Bone marrow (tissue), 2 donors: Measurements from ENCODE around the gene SLC38A11.
"Not testable (repeated sequence)": the region's sequence is repeated elsewhere in the genome, so short reads cannot be mapped to it uniquely, and the experiment has no call there.

Source experiments
- DNase-seq, 2 donors: peaks; one replicate each; lab custom pipeline; 2025; lab: John Stamatoyannopoulos, UW

SLC38A11 gene, protein sequence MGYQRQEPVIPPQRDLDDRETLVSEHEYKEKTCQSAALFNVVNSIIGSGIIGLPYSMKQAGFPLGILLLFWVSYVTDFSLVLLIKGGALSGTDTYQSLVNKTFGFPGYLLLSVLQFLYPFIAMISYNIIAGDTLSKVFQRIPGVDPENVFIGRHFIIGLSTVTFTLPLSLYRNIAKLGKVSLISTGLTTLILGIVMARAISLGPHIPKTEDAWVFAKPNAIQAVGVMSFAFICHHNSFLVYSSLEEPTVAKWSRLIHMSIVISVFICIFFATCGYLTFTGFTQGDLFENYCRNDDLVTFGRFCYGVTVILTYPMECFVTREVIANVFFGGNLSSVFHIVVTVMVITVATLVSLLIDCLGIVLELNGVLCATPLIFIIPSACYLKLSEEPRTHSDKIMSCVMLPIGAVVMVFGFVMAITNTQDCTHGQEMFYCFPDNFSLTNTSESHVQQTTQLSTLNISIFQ

GRCh38 chr2:164954954-164955701 is at the start of gene SLC38A11:
Gene SLC38A11 (minus strand): TSS chr2:164955525. CDS start chr2:164955247, 278 bp downstream.
- DNase-seq: peak in 1 of 2 donors; percentile 12

DNA sequence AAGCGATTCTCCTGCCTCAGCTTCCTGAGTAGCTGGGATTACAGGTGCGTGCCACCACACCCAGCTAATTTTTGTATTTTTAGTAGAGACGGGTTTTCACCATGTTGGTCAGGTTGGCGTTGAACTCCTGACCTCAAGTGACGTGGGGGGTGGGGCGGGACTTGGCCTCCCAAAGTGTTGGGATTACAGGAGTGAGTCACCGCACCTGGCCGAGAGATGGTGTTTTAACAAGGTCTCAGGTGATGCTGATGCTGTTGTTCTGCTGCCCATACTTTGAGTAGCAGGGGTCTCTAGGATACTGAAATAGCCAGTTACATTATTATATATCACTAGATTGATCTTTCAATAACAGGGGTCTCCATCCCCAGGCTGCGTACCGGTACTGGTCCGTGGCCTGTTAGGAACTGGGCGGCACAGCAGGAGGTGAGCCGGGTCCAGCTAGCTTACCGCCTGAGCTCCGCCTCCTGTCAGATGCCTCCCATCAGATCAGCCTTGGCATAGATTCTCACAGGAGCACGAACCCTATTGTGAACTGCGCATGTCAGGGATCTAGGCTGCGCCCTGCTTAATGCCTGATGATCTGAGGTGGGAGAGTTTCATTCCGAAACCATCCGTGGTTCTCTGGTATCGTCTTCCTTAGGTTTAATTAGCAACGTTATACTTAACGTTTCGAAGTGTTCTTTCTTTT is 48.3 kb upstream of the SLC38A11 start:
- DNase-seq: no peak

DNA sequence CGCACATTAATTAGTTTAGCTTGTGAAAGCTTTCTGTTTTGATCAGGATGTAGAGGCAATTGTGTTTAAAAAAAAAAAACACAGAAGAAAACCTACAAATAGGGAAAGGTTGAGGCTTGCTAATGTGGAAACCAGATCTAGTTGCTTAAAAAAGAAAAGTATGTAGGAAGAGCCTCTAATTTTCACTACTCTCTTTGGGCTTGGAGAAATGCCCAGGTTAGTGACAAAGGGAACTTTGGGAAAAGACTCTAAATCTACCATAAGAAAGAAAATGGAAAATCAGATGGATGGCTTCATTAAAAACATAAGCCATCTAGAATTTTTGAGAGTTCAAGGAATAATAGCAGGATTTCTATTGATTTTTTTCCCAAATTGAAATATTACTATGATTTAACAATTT is 47.3 kb upstream of the SLC38A11 start:
- no peak for DNase-seq

- DNase-seq: not testable (repeated sequence)
Measured at GRCh38 chr2:164994664-164995299, 39.5 kb upstream of the SLC38A11 start.

DNA sequence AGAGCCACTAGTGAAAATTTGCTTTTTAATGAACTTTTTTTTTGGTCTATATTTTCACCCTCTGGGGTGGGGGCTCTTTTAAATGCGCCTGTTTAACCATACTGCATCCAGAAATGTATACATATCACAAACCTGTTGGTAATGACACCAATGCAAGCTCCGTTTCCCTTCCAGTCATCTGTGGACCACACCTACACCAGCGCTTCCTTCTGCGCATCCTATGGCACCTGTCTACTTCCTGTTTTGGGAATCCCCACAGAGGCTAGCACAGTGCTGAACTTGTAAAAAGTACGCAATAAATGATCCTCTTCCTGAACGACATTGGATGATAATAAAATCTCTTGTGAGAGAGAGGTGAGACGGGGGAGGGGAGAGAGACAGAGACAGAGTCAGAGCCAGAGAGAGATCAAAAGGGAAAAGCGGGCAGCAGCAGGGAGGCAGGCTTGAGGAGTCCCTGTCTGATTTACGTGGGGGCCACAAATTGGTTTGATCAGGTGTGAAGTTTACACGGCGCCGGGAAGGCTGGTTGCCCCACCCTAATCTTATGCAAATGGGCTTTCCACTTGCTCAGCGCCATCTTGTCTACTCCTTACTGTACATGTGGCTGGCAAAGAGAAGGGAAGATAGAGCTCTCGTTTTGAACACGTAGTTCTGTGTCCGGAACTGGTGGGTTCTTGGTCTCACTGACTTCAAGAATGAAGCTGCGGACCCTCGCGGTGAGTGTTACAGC is 38.1 kb upstream of the SLC38A11 start:
- DNase-seq: no peak

- peak in 1 of 2 donors; percentile 78 for DNase-seq
Measured at GRCh38 chr2:164992818-164993217, 37.5 kb upstream of the SLC38A11 start.

DNA sequence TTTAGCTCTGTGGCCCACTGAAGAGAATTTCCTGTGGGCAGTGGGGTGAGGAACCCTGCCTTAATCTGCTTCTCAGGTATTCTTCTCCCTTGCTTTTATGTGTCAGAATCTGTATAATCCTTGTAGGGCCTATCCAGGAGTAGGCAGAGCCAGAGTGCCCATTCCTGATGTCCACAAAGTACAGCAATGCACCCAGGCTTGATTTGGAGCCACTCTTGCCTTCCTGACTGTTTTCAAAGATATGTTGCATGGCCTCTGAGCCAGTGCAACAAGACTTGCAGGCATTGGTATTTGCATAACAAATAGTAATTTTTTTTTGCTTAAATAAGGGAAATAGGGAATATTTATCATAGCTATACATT is 36.7 kb upstream of the SLC38A11 start:
- DNase-seq: not testable (repeated sequence)

GRCh38 chr2:164991361-164992092 is 36.2 kb upstream of the SLC38A11 start:
- DNase-seq: peak in 1 of 2 donors; percentile 14

DNA sequence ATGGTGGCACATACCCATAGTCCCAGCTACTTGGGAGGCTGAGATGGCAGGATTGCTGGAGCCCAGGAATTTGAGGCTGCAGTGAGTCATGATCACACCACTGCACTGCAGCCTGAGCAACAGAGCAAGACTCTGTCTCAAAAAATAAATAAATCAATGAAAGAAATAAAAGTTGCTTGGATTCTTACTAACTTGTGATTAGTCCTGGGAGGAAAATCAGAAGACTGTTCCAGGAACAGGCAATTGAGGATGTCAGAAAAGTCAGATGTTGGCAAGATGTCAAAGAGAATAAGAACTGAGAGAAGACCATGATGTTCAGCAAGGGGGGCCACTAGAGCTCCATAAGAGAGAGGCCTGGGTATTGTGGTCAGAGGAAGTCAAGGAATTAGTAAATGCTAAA is 35.6 kb upstream of the SLC38A11 start:
- not testable (repeated sequence) for DNase-seq

DNA sequence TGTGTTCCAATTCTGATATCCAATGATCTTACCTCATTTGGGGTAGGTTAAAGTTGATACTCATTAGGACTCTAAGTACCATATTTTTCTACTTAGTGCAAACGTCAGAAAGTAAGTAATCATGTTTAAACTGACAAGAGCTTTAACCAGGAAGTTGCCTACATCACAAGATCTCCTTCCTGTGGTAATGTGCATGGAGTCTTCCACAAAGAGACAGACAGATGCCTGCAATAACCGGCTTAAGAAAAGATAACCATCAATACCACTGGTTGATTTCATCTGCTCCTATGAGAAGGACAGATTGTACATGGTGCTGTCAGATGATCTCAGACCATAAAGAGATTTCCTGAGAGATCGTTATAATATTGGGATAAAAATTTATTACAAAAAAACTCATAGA is 33.5 kb upstream of the SLC38A11 start:
- not testable (repeated sequence) for DNase-seq

GRCh38 chr2:164986027-164986426 is 30.7 kb upstream of the SLC38A11 start:
- not testable (repeated sequence) for DNase-seq

DNA sequence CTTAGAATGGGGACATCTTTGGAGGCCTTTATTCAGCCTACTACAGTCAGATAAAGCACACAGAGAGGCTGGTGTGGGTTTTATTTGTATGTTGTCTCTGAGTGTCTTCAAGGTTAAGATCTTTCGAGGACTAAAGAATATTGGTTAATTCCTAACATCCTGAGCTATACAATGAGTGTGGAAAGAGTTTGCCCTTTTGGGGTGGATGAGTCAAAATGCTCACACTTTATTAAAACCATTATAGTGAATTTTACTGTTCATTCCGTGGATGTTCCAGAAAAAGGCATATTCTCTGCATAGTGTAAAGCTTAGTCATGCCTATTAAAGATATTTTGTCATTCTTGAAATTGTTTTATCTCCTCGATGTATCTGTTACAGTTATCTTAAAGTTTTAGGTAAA is 29.1 kb upstream of the SLC38A11 start:
- DNase-seq: no peak

DNA sequence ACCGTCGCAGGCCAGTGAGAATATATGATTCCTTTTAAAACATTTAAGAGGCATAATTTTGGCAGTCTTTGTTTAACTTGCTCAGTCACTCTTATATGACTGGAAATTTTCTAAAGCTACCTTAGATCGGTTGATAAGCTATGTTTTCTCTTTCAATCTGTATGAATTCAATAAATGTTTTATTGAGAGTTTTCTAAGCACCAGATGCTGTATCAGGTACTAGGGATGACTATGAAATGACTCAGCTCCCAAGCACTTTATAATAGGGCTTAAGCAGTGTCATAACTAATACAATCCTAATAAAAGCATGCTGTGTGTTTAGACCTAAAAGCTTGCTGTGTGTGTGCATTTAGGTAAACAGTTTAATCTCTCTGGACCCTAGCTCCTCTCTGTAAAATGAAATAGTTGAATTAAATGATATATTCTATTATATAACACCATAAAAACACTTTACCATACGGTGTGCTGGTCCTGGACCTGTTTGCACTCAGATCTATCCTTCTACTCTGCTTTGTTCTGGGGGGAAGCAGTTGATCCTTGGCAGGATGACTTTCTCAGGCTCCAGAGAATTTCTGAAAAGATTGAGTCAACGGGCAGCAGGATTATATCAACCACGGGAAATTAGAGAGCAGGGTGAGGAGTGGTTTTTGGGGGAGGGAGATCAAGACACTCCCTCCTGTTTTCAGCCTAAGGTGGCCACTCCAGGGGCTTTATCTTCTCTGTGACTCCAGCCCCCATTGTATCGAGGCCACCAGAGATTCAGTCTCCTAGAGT is 26.1 kb upstream of the SLC38A11 start:
- no peak for DNase-seq

- not testable (repeated sequence) for DNase-seq
Measured at GRCh38 chr2:164980688-164981087, 25.4 kb upstream of the SLC38A11 start.

- no peak for DNase-seq
Measured at GRCh38 chr2:164979113-164979512, 23.8 kb upstream of the SLC38A11 start.

DNA sequence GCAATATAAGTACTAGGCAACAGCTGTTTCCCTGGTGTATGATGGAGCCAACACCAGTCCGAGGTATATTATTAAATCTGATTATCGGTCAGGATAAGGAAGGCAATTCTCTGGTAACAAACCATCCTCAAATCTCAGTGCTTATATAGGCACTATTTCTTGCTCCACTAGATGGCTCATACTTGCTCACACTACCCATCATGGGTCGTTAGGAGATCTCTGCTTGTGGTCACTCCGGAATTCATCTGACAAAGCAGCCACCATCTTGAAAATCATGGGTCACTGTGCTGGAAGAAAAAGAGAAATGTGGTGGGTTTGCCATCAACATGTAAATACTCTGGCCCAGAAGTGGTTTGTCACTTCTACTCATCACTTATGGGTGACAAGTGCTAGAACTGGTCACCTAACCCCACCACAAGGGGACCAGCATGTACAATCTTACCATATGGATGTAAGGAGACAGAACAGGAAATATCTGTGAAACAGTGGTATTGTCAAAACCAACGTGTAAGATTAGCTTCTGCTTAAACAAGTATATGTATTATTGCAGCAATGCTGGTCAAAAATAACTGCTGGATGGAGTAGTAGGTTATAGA is 21.6 kb upstream of the SLC38A11 start:
- DNase-seq: not testable (repeated sequence)

GRCh38 chr2:164976301-164976700 is 21.0 kb upstream of the SLC38A11 start:
- DNase-seq: no peak

- DNase-seq: peak in 1 of 2 donors; percentile 49
Measured at GRCh38 chr2:164975891-164976290, 20.6 kb upstream of the SLC38A11 start.

- peak in 1 of 2 donors; percentile 32 for DNase-seq
Measured at GRCh38 chr2:164974221-164974620, 18.9 kb upstream of the SLC38A11 start.
